HT1080 (cell line): ENCODE data around the gene ZNF439. TPM values are rescaled to one million over a fixed set of nuclear protein-coding genes. Genes with fewer than 3 reads are reported as not detected.
"Not testable (repeated sequence)": the region's sequence is repeated elsewhere in the genome, so short reads cannot be mapped to it uniquely, and the experiment has no call there.

Experiments
- DNase-seq: peaks from one replicate; pipeline ENCODE4 v3.0.0-alpha.2; 2015; ENCODE audit warnings: low read depth
- polyA plus RNA-seq, 2 experiments: library from polyadenylated mRNA; depleted of rRNA; stranded (reverse); fragments of >200 nt; gene quantifications; 2 replicates each; pipeline ENCODE4 v1.2.3, GENCODE V29; 2015
- total RNA-seq: library from RNA; depleted of rRNA; stranded (reverse); fragments of >200 nt; shearing (Covaris generic); gene quantifications from 2 replicates; pipeline ENCODE4 v1.2.3, GENCODE V29; 2014; rRNA removed

The ZNF439 gene
- not detected in 2 replicates for total RNA-seq
- polyA plus RNA-seq (2015; cell fraction: cytosol; rRNA removed), result not detected in 2 replicates
- polyA plus RNA-seq (2015; cell fraction: nucleus; rRNA removed), result not detected in 2 replicates

DNA sequence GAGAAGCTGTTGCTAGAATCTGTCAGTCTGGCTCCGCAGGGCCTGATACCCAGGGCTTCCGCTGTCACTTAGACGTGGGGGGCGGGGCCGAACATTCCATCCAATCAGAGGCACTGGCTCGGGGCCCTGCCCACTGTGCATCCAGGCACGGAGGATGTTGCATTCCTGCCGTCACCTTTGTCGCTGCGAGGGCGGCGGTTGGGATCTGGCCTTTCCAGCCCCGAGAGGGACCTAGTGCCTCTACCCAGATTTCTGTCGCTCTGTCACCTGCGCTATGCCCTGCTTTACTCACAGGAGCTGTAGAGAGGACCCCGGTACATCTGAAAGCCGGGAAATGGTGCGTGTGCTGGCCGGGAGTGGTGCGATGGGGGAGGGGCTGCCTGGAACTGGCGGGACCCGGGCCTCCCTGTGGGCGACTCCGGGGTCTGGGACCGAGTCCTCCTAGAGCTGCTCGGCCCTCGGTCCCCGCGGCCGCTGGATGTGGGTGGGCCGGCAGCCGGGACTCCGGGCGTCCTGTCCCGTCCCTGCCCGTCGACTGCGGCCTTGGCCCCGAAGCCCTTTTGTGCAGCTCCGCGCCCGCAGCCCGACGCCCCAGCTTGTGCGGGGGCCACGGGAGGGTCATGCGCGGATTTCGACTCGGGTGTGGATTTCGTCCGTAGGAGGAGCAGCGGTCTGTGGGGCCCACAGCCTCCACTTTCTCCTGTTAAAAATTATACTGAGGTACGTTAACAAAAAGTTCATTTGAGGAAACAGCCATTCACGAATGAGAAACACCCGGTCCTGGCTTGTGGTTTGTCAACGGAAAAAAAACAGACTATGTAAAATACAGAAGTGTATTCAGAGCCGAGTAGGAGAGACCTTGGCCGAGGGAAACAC, at the start of gene ZNF439:
TSS of gene ZNF439 (plus strand) at position 133 of the 876 bp plus-strand sequence. CDS start at position 275, 142 bp downstream.
- no peak for DNase-seq

DNA sequence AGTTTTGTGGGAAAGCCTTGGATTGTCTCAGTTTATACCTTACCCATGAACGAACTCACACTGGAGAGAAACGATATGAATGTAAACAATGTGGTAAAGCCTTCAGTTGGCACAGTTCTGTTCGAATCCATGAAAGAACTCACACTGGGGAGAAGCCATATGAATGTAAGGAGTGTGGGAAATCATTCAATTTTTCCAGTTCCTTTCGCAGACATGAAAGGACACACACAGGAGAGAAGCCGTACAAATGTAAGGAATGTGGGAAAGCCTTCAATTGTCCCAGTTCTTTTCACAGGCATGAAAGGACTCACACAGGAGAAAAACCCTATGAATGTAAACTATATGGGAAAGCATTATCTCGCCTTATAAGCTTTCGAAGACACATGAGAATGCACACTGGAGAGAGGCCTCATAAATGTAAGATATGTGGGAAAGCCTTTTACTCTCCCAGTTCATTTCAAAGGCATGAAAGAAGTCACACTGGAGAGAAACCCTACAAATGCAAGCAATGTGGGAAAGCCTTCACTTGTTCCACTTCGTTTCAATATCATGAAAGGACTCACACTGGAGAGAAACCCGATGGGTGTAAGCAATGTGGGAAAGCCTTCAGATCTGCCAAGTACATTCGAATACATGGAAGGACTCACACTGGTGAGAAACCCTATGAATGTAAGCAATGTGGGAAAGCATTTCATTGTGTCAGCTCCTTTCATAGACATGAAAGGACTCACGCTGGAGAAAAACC, 42.0 kb upstream of the ZNF439 start:
- no peak for DNase-seq

DNA sequence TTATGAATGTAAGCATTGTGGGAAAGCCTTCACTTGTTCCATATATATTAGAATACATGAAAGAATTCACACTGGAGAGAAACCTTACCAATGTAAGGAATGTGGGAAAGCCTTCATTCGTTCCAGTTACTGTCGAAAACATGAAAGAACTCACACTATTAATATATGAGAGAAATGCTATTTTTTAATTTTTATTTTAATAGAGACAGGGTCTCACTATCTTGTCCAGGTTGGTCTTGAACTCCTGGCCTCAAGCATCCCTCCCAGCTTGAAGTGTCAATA, 41.5 kb upstream of the ZNF439 start:
- DNase-seq, result no peak

DNA sequence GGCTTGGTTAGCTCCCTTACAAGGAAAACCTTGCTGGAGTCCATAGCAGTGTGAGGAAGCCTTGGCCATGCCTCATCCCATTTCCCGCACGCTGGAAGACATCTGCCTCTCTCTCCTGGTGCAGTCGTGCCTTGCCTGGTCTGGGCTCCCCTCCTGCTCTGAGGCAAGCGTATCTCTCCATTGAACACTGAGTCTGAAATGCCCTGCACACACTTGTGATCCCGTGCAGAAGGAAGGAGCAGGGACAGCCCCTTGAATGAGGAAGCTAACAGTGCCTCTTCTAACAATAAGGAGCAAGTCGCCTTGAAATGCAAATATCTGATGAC, 34.9 kb upstream of the ZNF439 start:
- DNase-seq, result no peak

DNA sequence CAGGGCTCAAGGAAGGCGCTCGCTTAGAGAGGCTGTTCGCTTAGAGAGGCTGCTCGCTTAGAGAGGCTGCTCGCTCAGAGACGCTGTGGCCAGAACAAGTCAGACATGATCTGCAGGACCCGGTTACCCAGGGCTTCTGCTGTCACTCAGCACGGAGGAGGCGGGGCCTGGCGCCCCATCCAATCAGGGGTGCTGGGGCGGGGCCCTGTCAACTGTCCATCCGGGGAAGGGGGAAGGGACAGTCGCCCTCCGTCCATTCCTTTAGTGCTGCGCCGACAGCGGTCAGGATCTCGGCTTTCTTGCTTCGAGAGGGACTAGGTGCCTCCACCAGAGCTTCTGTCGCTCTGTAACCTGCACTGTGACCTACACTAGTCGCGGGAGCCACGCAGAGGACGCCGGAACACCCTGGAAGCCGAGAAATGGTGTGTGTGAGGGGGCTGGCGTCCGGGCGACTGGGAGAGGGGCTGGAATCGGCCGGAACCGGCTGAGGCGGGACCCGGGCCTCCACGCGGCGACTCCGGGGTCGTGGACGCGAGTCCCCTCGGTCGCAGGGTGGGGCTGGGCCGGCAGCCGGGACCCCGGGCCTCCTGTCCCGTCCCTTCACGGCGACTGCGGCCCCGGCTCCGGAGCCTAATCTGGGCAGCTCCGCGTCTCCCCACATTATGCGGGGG, 34.4 kb upstream of the ZNF439 start, which contains the start of gene ZNF440:
TSS of gene ZNF440 (plus strand) at position 245 of the 671 bp plus-strand sequence. CDS start at position 420, 175 bp downstream.
- peak; percentile 87 for DNase-seq

DNA sequence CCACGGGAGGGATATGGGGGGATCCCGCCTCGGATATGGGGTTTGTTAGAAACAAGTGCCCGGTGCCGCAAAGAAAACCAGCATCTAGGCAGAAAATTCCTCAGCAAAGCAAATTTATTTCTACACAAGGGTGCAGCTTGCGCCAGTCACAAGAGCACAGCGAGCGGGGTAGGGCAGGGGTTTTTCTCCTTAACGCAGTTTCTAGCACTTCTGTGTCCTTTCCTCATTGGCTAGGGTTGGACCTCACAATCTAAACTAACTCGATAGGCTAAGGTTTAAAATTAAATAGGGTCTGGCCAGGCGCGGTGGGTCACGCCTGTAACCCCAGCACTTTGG, 33.9 kb upstream of the ZNF439 start:
- no peak for DNase-seq

DNA sequence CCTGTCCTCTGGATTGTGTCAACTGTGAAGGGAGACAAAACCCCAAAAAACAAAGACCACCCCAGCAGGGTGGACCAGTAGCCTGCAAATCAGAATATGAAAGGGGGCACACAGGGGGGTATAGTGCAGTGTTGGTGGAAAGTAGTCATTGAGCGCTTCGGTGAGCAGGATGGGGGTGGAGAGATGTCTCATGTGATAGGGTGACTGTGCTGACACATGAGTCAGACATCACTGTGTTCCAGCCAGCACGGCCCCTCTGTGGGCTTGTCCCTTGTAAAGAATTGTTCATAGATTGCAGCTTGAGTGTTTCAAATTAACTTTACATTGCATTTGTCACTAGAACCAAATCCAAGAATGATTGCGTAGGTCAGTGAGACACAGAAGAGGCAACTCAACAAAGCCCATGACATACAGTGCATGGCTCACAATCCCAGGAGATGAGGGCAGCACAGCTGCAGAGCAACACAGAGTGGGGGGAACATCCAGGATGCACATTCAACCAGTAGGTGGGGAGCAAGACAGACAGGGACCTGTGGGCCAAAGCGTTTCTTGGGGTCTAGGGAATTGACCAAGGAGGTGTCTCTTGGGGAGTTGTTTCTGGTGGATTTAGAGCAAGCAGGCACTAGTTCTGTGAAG, 26.9 kb upstream of the ZNF439 start:
- DNase-seq, result peak; percentile 31

DNA sequence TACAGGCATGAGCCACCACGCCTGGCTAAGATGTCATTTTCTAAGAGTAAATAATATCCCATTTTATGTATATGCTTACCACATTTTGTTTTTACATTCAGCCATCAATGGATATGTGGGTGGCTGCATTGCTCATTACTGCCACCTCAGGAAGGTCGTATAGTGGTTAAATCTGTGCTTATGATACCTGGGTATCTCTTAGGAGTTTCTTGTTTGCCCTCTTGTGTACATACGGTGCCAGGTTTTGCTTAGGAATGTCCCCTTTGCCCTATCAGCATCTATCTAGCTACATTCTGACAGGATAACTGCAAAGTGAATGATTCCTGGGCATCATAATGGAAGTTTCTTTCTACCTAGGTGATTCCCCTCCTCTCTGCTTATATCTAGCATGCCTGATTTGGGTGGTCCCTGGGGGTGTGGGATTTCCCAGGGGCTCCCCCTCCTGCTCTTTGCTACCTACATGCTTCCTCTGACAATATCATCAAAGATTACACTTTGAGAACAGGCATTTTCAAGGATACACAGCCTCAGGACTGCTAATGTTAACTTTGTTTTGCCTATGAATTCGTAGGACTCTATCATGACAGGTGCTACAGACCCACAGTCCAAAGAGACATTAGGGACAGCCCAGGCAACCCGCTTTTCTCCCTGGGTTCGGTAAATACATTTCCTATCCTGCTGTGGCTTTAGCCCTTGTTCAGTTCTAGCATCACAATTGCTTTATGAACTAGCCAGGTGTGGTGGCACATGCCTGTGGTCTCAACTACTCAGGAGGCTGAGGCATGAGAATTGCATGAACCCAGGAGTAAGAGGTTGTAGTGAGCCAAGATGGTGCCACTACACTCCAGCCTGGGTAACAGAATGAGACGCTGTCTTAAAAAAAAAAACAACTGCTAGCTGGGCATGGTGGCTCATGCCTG, 19.3 kb upstream of the ZNF439 start:
- not testable (repeated sequence) for DNase-seq

DNA sequence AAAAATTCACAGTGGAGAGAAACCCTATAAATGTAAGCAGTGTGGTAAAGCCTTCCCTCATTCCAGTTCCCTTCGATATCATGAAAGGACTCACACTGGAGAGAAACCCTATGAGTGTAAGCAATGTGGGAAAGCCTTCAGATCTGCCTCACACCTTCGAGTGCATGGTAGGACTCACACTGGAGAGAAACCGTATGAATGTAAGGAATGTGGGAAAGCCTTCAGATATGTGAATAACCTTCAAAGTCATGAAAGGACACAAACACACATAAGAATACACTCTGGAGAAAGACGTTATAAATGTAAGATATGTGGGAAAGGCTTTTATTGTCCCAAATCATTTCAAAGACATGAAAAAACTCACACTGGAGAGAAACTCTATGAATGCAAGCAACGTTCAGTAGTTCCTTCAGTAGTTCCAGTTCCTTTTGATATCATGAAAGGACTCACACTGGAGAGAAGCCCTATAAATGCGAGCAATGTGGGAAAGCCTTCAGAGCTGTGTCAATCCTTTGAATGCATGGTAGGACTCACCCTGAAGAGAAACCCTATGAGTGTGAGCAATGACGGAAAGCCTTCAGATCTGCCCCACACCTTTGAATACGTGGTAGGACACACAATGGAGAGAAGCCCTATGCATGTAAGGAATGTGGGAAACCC, 16.1 kb upstream of the ZNF439 start:
- no peak for DNase-seq

DNA sequence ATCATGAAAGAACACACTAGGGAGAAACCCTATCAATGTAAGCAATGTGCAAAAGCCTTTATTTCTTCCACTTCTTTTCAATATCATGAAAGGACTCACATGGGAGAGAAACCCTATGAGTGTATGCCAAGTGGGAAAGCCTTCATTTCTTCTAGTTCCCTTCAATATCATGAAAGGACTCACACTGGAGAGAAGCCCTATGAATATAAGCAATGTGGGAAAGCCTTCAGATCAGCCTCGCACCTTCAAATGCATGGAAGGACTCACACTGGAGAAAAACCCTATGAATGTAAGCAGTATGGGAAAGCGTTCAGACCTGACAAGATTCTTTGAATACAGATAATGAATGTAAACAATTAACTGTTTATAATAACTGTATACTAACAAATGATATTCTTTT, 15.0 kb upstream of the ZNF439 start:
- DNase-seq, result no peak

DNA sequence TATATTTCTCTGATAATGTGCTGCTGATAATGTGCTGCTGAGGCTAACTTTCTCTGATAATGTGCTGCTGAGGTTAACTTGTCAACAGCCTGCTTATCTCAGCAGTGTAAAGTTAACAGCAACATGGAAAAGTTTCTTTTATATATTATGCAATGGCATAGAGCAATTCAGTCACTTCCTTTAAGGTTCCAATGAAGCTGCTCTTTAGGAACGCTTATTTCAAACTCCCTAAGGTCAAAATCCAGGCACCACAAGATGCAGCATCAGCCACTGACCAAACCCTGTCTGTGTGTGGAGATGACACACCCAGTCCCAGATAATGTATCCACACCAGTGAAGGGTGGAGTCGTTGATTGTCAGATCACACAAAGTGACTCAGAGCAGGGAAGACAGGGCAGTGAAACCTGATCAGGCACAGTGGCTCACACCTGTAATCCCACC, 12.9 kb upstream of the ZNF439 start:
- DNase-seq, result not testable (repeated sequence)

DNA sequence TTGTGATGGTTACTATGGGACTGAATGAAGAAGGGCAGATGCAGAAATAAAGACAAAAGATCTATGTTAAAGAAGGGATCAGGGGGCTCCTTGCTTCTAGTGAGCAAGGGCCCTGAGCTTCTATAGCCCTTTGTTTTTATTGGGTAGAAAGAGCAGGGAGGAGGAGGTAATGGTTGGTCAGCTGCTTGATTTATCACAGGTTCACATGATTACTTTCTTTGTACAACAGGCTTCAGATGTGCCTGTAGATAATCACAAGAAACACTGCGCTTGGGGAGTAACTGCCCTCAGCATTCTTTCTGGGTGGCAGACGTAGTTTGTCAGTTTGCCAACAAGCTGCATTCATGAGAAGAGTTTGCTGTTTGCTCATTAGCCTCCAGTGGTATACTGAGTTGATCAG, 4.8 kb upstream of the ZNF439 start:
- DNase-seq, result no peak

DNA sequence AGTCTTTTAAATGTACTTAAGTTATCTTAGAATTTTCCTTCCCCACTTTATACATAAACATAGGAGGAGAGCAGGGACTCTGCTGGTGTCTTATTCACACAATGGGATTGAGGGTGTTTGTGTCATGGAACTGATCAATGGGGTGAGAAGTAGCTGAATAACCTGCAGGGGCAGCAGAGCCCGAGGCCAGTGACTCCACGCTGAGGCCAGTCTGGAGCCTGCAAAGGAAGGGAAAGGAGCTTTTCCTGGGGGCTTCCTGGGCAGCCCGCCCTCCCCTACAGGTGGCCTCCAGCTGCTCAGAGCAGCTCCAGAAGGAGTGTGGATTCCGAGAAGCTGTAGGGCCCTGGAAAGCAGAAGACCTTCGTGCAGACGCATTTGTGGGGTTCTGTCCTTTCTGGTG, 911 bp upstream of the ZNF439 start:
- not testable (repeated sequence) for DNase-seq

DNA sequence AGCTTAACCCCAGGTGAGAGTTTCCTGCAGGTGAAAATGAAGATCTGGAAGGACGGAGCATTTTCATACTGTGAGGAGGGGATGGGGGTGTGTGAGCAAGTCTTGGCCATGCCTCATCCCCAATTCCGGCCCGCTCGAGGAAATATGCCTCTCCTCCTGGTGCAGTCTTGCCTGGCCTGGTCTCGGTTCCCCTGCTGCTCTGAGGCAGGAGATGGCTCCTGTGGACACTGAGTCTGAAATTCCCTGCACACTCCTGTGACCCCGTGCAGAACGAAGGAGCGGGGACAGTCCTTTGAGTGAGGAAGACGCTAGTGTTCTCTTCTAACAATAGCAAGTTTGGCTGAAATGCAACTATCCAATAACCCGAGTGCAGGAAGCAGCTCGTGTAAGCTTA, 329 bp upstream of the ZNF439 start:
- no peak for DNase-seq

DNA sequence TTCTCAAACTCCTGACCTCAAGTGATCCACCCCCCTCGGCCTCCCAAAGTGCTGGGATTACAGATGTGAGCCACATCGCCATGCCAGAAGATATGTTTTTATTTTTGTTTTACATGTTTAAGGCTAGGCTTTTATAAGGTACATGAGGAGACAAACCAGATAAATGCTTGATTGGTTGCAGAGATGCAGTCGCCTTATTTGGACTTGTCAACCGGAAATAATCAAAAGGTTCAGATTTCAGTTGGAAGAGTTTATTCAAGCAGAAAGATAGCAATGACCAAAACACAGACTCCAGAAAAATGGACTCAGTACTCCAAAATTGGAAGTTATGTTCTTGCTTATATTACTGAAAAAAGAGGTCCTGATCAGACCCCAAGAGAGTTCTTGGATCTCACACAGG, 1.8 kb downstream of the ZNF439 start:
- DNase-seq, result not testable (repeated sequence)

DNA sequence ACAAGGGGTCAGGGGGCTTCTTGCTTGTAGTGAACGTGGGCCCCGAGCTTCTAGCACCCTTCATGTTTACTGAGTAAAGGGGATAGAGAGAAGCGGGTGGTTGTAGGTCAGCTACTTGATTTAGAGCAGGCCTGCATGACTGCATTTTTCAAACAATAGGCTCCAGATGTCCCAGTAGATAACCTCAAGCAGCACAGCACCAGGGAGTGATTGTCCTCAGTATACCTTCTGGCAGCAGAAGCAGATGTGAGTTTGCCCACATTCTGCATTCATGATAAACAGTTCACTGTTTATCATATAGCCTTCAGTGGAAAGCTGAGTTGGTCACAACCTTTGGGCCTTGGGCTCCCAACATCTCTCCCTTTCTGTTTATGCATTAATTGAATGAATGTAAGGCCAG, 4.8 kb downstream of the ZNF439 start:
- no peak for DNase-seq

DNA sequence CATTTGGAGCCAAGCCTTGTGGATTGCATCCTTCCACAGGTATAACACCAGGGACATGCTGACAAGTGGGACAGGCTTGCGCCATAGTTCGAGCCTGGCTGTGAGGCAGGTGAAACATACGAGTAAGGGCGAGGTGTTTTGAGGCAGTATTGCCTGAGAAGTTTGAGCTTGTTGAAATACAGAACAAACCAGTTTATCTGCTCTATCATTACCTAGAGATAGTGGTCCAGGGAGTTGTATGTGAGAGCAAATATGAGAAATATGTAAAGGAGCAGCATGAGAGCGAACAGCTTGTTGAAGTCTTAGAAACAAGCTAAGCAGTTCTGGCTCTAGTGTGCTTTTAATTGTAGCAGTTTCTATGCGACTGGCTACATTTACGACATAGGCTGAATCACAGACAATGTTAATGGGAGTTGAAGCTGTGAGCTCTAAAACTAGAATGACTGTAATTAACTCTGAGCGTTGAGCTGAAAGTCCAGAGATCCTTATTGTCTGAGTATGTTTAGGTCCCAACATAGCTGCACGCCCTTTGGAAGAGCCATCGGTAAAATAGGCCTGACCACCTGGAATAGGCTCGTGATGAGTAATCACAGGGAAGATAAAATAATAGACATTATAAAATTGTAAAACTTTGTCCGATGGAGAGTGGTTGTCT, 8.2 kb downstream of the ZNF439 start:
- DNase-seq, result no peak

DNA sequence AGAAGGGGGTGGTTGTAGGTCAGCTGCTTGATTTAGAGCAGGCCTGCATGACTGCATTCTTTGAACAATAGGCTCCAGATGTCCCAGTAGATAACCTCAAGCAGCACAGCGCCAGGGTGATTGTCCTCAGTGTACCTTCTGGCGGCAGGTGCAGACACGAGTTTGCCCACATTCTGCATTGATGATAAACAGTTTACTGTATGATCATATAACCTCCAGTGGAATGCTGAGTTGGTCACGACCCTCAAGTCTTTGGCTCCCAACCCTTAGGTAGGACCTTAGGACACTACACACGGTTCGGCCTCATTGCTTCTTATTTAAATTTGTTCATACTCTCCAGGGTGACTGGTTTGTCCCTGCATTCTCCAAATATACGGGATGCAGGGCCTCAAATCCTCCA, 12.2 kb downstream of the ZNF439 start:
- no peak for DNase-seq

DNA sequence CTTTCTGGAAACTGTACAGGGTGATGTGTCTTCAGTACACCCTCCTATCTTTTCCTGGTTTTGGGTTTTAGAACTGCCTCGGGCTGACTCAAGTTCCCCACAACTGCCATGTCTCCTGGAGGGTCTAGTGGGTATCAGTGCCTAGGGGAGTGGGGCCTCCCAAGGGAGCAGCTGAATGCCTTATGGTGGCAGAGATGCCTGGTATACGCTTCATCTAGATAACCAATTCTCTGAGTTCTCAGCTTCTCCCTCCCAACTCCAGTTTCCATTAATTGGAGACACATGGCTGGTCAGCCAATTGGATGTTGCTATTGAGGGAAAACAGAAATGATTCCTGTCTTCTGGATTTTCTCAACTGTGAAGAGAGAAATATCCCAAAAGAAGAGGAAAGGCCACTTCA, 12.8 kb downstream of the ZNF439 start:
- DNase-seq, result no peak
